ENCODE measurements around the gene LRPAP1. TPM values are rescaled to one million over a fixed set of nuclear protein-coding genes. Genes with fewer than 3 reads are reported as not detected.

Gene LRPAP1
- total and polyA plus RNA-seq, 12 donors: 49.9 to 418 (median 345) TPM

- Histone ChIP-seq H3K27me3 (peaks cover 0 to 14% (median 4%) of the 10 kb centered on the region in 7 donors), H3K27ac (peak overlapping the region in 8 of 10 donors; percentile 42 to 71 (median 56)), H3K9me3 (no peaks in the 10 kb centered on the region), H3K4me3 (no peak overlapping the region), H3K4me1 (peaks cover 0 to 77% (median 30%) of the 10 kb centered on the region in 9 donors), H3K36me3 (peaks cover 0 to 12% (median 0%) of the 10 kb centered on the region in 9 donors)
- 85 to 89% methylated on average over 27 of the region's 27 CpGs for WGBS, 2 donors
- intact Hi-C loops (cut with DNase I): no loop called here
- peak in 4 of 8 donors; percentile 3 to 21 (median 5) for ATAC-seq
- TF ChIP-seq CTCF (IDR thresholded peaks at IDR 0.05): no peak
- no peak for DNase-seq
Measured at GRCh38 chr4:3472411-3473141, 59.6 kb downstream of the LRPAP1 start.

- no peak for TF ChIP-seq CTCF (IDR thresholded peaks at IDR 0.05)
- 87 to 88% methylated on average over 15 of the region's 15 CpGs for WGBS, 2 donors
- intact Hi-C loops (cut with DNase I): no loop called here
- DNase-seq (no peak), ATAC-seq (no peak)
- H3K4me3 ChIP-seq: no peak overlapping the region
- H3K27ac ChIP-seq: peak overlapping the region in 1 of 10 donors; percentile 71
- H3K27me3 ChIP-seq: peaks cover 0 to 14% (median 4%) of the 10 kb centered on the region in 7 donors
- no peaks in the 10 kb centered on the region for H3K9me3 ChIP-seq
- H3K36me3 ChIP-seq: peaks cover 0 to 7% (median 0%) of the 10 kb centered on the region in 9 donors
- H3K4me1 ChIP-seq: peaks cover 0 to 84% (median 31%) of the 10 kb centered on the region in 9 donors
Measured at GRCh38 chr4:3471886-3472285, 60.3 kb downstream of the LRPAP1 start.

GRCh38 chr4:3471098-3471760, 61.0 kb downstream of the LRPAP1 start:
- WGBS, 2 donors: 88 to 90% methylated on average over 23 of the region's 23 CpGs
- ATAC-seq (no peak), DNase-seq (no peak)
- no peak for TF ChIP-seq CTCF (IDR thresholded peaks at IDR 0.05)
- no peak overlapping the region for H3K4me3 ChIP-seq
- intact Hi-C loops (cut with DNase I): no loop called here
- peaks cover 0 to 14% (median 4%) of the 10 kb centered on the region in 7 donors for H3K27me3 ChIP-seq
- H3K9me3 ChIP-seq: no peaks in the 10 kb centered on the region
- H3K27ac ChIP-seq: peak overlapping the region in 3 of 10 donors; percentile 59 to 62 (median 60)
- peaks cover 0 to 90% (median 34%) of the 10 kb centered on the region in 9 donors for H3K4me1 ChIP-seq
- H3K36me3 ChIP-seq: peaks cover 0 to under 1% (median 0%) of the 10 kb centered on the region in 9 donors

- H3K9me3 ChIP-seq: no peaks in the 10 kb centered on the region
Measured at GRCh38 chr4:3470244-3471097, 61.8 kb downstream of the LRPAP1 start.

More at GRCh38 chr4:3470244-3471097, 61.8 kb downstream of the LRPAP1 start:
- peaks cover 0 to 94% (median 34%) of the 10 kb centered on the region in 9 donors for H3K4me1 ChIP-seq
- peak overlapping the region in 7 of 10 donors; percentile 48 to 71 (median 59) for H3K27ac ChIP-seq
- intact Hi-C loops (cut with DNase I): no loop called here
- no peaks in the 10 kb centered on the region for H3K36me3 ChIP-seq
- WGBS, 2 donors: 48 to 50% methylated on average over 25 of the region's 25 CpGs
- DNase-seq: no peak
- no peak overlapping the region for H3K4me3 ChIP-seq
- no peak for TF ChIP-seq CTCF (IDR thresholded peaks at IDR 0.05)
- ATAC-seq: no peak
- peaks cover 0 to 18% (median 7%) of the 10 kb centered on the region in 7 donors for H3K27me3 ChIP-seq

All from heart right ventricle (tissue), 16 donors.